SK-N-SH (cell line): ENCODE results near the gene SFRP2. TPM values are rescaled to one million over a fixed set of nuclear protein-coding genes. Genes with fewer than 3 reads are reported as not detected.

ENCODE experiments used
- CTCF ChIA-PET: fragments of 300-600, 350-600 bp; formaldehyde crosslinking; extraction: SDS; loops from one replicate; lab custom pipeline; 2021; lab: Yijun Ruan, JAX
- POLR2A ChIA-PET: fragments of 350-600 bp; sonication (Branson Sonifier 250); formaldehyde crosslinking; extraction: SDS; loops from one replicate; lab custom pipeline; 2020; ENCODE audit warnings: antibody characterized with exemption, inconsistent platforms; lab: Yijun Ruan, JAX
- DNase-seq: peaks from one replicate; pipeline ENCODE4 v3.0.0; 2012
- H2AFZ ChIP-seq: fragments of 200-600 bp; sonication (generic); 2 replicates; pipeline ENCODE4 v1.8.1; 2016; ENCODE audit warnings: antibody characterized with exemption, mild to moderate bottlenecking, low read depth
- H3F3A ChIP-seq: fragments of 200-600 bp; sonication (generic); replicated peaks from 2 replicates; pipeline ENCODE3; 2016; ENCODE audit warnings: antibody characterized with exemption, mild to moderate bottlenecking; ENCODE audit not compliant: insufficient read depth
- H3K27ac ChIP-seq, 2 experiments: fragments of 200-500 bp in 1 of 2; fragments of 200-600 bp in 1 of 2; sonication (Bioruptor generic) in 1 of 2; sonication (generic), shearing (Covaris generic) in 1 of 2; 2 replicates each; pipeline versions ENCODE4 v1.5.1 to v1.6.1; 2014 to 2016; ENCODE audit warnings: low read depth in 2 of 2, inconsistent platforms in 1 of 2, low read length in 1 of 2, mild to moderate bottlenecking in 1 of 2, mixed read lengths in 1 of 2
- H3K27me3 ChIP-seq: fragments of 200-600 bp; sonication (generic), shearing (Covaris generic); 2 replicates; pipeline ENCODE4 v1.6.1; 2016; ENCODE audit warnings: mixed run types; ENCODE audit not compliant: insufficient read depth
- H3K36me3 ChIP-seq, 2 experiments: fragments of 200-500 bp in 1 of 2; fragments of 200-600 bp in 1 of 2; sonication (Bioruptor generic) in 1 of 2; sonication (generic) in 1 of 2; replicated peaks in 1 of 2; 2 replicates each; pipeline versions ENCODE3 to v1.5.1; 2014 to 2016; ENCODE audit warnings: low read length in 1 of 2, mild to moderate bottlenecking in 1 of 2; ENCODE audit not compliant: insufficient read depth in 2 of 2, control insufficient read depth in 1 of 2
- H3K4me1 ChIP-seq, 2 experiments: fragments of 200-500 bp in 1 of 2; fragments of 200-600 bp in 1 of 2; sonication (Bioruptor generic) in 1 of 2; sonication (generic), shearing (Covaris generic) in 1 of 2; 2 replicates each; pipeline versions ENCODE4 v1.5.1 to v1.6.1; 2014 to 2016; ENCODE audit warnings: low read depth in 1 of 2, low read length in 1 of 2, mixed run types in 1 of 2; ENCODE audit not compliant: insufficient read depth in 2 of 2, control insufficient read depth in 1 of 2
- H3K4me2 ChIP-seq: fragments of 200-600 bp; sonication (generic), shearing (Covaris generic); 2 replicates; pipeline ENCODE4 v1.6.1; 2017; ENCODE audit warnings: mixed run types
- H3K4me3 ChIP-seq, 2 experiments: fragments of 200-500 bp in 1 of 2; fragments of 200-600 bp in 1 of 2; sonication (Bioruptor generic) in 1 of 2; sonication (generic), shearing (Covaris generic) in 1 of 2; 2 replicates each; pipeline versions ENCODE4 v1.5.1 to v1.8.1; 2014 to 2016; ENCODE audit warnings: low read depth in 2 of 2, inconsistent platforms in 1 of 2, low read length in 1 of 2, mild to moderate bottlenecking in 1 of 2, mixed read lengths in 1 of 2, moderate library complexity in 1 of 2
- H3K79me2 ChIP-seq: fragments of 200-600 bp; sonication (generic); 2 replicates; pipeline ENCODE4 v1.8.1; 2017; ENCODE audit warnings: mild to moderate bottlenecking; ENCODE audit not compliant: insufficient read depth
- H3K9ac ChIP-seq: fragments of 200-600 bp; sonication (generic); 2 replicates; pipeline ENCODE4 v1.6.1; 2017; ENCODE audit warnings: mixed run types
- H3K9me2 ChIP-seq: fragments of 200-600 bp; sonication (generic); 2 replicates; pipeline ENCODE4 v1.6.1; 2017; ENCODE audit warnings: mixed run types
- H3K9me3 ChIP-seq: fragments of 200-600 bp; sonication (generic); 2 replicates; pipeline ENCODE4 v1.6.1; 2017; ENCODE audit warnings: mixed run types, mild to moderate bottlenecking, moderate library complexity
- H4K20me1 ChIP-seq: fragments of 200-600 bp; sonication (generic); 2 replicates; pipeline ENCODE4 v1.6.1; 2017; ENCODE audit warnings: mild to moderate bottlenecking, mixed run types; ENCODE audit not compliant: insufficient read depth
- EP300 ChIP-seq, 2 experiments: IDR thresholded peaks; 2 replicates each; pipeline versions ENCODE4 v1.4.0 to v1.6.1; 2012; ENCODE audit warnings: borderline replicate concordance in 1 of 2, low read depth in 1 of 2, low read length in 1 of 2
- FOSL2 ChIP-seq: IDR thresholded peaks from 2 replicates; pipeline ENCODE4 v1.4.0; 2012; ENCODE audit warnings: low read depth, mild to moderate bottlenecking, moderate library complexity, borderline replicate concordance
- FOXJ3 ChIP-seq: sonication (generic); formaldehyde crosslinking; IDR thresholded peaks from 2 replicates; pipeline ENCODE4 v1.5.1; 2020; ENCODE audit warnings: mild to moderate bottlenecking, missing genetic modification reagents
- FOXM1 ChIP-seq: IDR thresholded peaks from 2 replicates; pipeline ENCODE4 v1.4.0; 2012; ENCODE audit warnings: low read depth, mild to moderate bottlenecking
- JUND ChIP-seq: IDR thresholded peaks from 2 replicates; pipeline ENCODE4 v1.4.0; 2012
- NFIC ChIP-seq: IDR thresholded peaks from 2 replicates; pipeline ENCODE4 v1.4.0; 2012; ENCODE audit warnings: borderline replicate concordance
- RAD21 ChIP-seq: IDR thresholded peaks from 2 replicates; pipeline ENCODE4 v1.6.1; 2012; ENCODE audit warnings: mild to moderate bottlenecking, low read length
- REST ChIP-seq: IDR thresholded peaks from 2 replicates; pipeline ENCODE4 v1.6.1; 2012; ENCODE audit warnings: mild to moderate bottlenecking, low read depth, low read length, moderate library complexity
- RFX5 ChIP-seq: IDR thresholded peaks from 2 replicates; pipeline ENCODE4 v1.6.1; 2012; ENCODE audit warnings: mild to moderate bottlenecking, improper control_type of control experiment, low read length
- RXRA ChIP-seq: IDR thresholded peaks from 2 replicates; pipeline ENCODE4 v1.4.0; 2012; ENCODE audit warnings: low read depth, mild to moderate bottlenecking, borderline replicate concordance
- SMC3 ChIP-seq: IDR thresholded peaks from 2 replicates; pipeline ENCODE4 v1.6.1; 2012; ENCODE audit warnings: low read depth, low read length, improper control_type of control experiment
- TAF1 ChIP-seq: IDR thresholded peaks from 2 replicates; pipeline ENCODE4 v1.6.1; 2012; ENCODE audit warnings: low read depth, mild to moderate bottlenecking, low read length, moderate library complexity, borderline replicate concordance
- TCF12 ChIP-seq: IDR thresholded peaks from 2 replicates; pipeline ENCODE4 v1.4.0; 2012
- WGBS: methylation state at CpG from one replicate; pipeline ENCODE4 v1.1.6; 2017; ENCODE audit warnings: low lambda C conversion rate; 5-methylcytosine and 5-hydroxymethylcytosine counted together
- polyA plus RNA-seq, 3 experiments: library from polyadenylated mRNA; depleted of rRNA; stranded (reverse); fragments of >200 nt; gene quantifications; 2 replicates each; pipeline ENCODE4 v1.2.3, GENCODE V29; 2012
- TF ChIP-seq, protein P1 (sequence below): IDR thresholded peaks from 2 replicates; pipeline ENCODE4 v1.4.0; 2012; ENCODE audit warnings: low read depth, borderline replicate concordance

SFRP2 gene
- polyA plus RNA-seq, 1 of the 3 experiments (the other 2 are of a cell fraction) = not detected

DNA sequence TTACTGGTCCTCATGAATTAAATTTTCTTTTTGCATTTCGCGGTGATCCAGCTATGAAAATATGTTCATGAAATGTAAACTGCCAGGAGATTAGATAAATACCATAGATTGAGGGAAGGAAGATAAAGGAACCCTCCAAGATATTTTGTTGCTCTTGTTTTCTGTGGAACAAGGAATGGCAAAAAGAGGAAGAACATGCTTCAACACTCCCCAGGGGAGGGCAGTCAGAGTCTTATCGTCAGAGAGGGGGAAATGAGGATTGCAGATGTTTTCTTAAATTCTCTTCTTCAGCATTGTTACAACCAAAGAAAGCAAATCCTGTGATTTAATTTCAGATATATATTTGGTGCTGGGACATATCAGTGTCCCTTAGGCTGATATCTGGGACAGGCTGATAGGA is 9.5 kb upstream of the SFRP2 start:
- CTCF ChIA-PET = interaction anchor here (1.4 kb wide), 1 partner anchor 13 kb away, joined by 3 read pairs; no protein-coding TSS in a partner anchor
- Histone ChIP-seq H3K27ac (no peak overlapping the region), H3K36me3 (no peaks in the 10 kb centered on the region), H3K9me2 (no peaks in the 10 kb centered on the region), H3K9ac (no peak overlapping the region), H3F3A (no peaks in the 10 kb centered on the region), H3K4me1 (peaks cover 0 to 2% of the 10 kb centered on the region in 2 experiments; a peak in 1 of 4 replicates), H4K20me1 (no peaks in the 10 kb centered on the region), H3K79me2 (no peaks in the 10 kb centered on the region), H2AFZ (no peak overlapping the region), H3K27me3 (peaks cover 21% of the 10 kb centered on the region), H3K9me3 (no peaks in the 10 kb centered on the region), H3K4me3 (no peak overlapping the region), H3K4me2 (no peak overlapping the region)
- WGBS = 4% methylated on average over 3 of the region's 3 CpGs
- POLR2A ChIA-PET = no interaction called here
- no peak for DNase-seq
- TF ChIP-seq TAF1 (no peak), SMC3 (no peak), EP300 (IDR thresholded peaks at IDR 0.05; ENCODE audit: borderline replicate concordance in 1 of 2, low read depth in 1 of 2, low read length in 1 of 2) (no peak), RXRA (no peak), RFX5 (no peak), RAD21 (no peak), TCF12 (no peak), FOXJ3 (CRISPR knock-in tag) (no peak), REST (no peak), FOSL2 (no peak), JUND (no peak), NFIC (no peak), FOXM1 (no peak)
- TF ChIP-seq, protein P1, sequence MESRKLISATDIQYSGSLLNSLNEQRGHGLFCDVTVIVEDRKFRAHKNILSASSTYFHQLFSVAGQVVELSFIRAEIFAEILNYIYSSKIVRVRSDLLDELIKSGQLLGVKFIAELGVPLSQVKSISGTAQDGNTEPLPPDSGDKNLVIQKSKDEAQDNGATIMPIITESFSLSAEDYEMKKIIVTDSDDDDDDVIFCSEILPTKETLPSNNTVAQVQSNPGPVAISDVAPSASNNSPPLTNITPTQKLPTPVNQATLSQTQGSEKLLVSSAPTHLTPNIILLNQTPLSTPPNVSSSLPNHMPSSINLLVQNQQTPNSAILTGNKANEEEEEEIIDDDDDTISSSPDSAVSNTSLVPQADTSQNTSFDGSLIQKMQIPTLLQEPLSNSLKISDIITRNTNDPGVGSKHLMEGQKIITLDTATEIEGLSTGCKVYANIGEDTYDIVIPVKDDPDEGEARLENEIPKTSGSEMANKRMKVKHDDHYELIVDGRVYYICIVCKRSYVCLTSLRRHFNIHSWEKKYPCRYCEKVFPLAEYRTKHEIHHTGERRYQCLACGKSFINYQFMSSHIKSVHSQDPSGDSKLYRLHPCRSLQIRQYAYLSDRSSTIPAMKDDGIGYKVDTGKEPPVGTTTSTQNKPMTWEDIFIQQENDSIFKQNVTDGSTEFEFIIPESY = no peak
